Endothelial cell of umbilical vein (primary cell): ENCODE results near the gene KCND1. TPM values are rescaled to one million over a fixed set of nuclear protein-coding genes. Genes with fewer than 3 reads are reported as not detected.

Source experiments
- BruUV-seq: library from RNA; stranded (reverse); fragments of 400-500 nt; replicated peaks from 2 replicates; lab custom pipeline; 2021; lab: Mats Ljungman, UMichigan
- CTCF ChIA-PET: fragments of 300-600, 350-600 bp; sonication (Branson Sonifier 250); formaldehyde crosslinking; loops from one replicate; lab custom pipeline; 2021; ENCODE audit warnings: antibody characterized with exemption, inconsistent platforms; lab: Charles Lee
- POLR2A ChIA-PET: fragments of 300-600, 350-600 bp; sonication (Branson Sonifier 250); formaldehyde crosslinking; loops from one replicate; lab custom pipeline; 2021; ENCODE audit warnings: antibody characterized with exemption, inconsistent platforms; lab: Charles Lee
- DNase-seq: peaks from one replicate; pipeline ENCODE4 v3.0.0-alpha.2; 2011; ENCODE audit warnings: low read depth, low spot score
- FAIRE-seq: peaks from 2 replicates; lab custom pipeline; 2011; peaks lifted over from hg19 to GRCh38; lab: Jason Lieb, UNC
- H2AFZ ChIP-seq: 2 replicates; pipeline ENCODE4 v1.6.0; 2012; ENCODE audit warnings: low read depth, low read length, control low read depth, inconsistent platforms
- H3K27ac ChIP-seq: 2 replicates; pipeline ENCODE4 v1.5.1; 2011; ENCODE audit warnings: low read depth, mild to moderate bottlenecking, control low read depth, low read length, moderate library complexity; ENCODE audit not compliant: insufficient read depth
- H3K27me3 ChIP-seq, 2 experiments: 2 replicates each; pipeline versions ENCODE4 v1.6.0 to v1.6.1; 2011; ENCODE audit warnings: low read length in 2 of 2, mixed read lengths in 1 of 2; ENCODE audit not compliant: control insufficient read depth in 2 of 2, insufficient read depth in 2 of 2
- H3K36me3 ChIP-seq, 2 experiments: 2 replicates in 1 of 2; 3 replicates in 1 of 2; pipeline ENCODE4 v1.5.1; 2011; ENCODE audit warnings: low read length in 2 of 2, mild to moderate bottlenecking in 1 of 2, moderate library complexity in 1 of 2; ENCODE audit not compliant: control insufficient read depth in 2 of 2, insufficient read depth in 2 of 2; ENCODE audit errors: extremely low read depth in 1 of 2
- H3K4me1 ChIP-seq: 3 replicates; pipeline ENCODE4 v1.5.1; 2011; ENCODE audit warnings: mild to moderate bottlenecking, low read length; ENCODE audit not compliant: control insufficient read depth, insufficient read depth; ENCODE audit errors: extremely low read depth
- H3K4me2 ChIP-seq: 2 replicates; pipeline ENCODE4 v1.6.1; 2011; ENCODE audit warnings: low read length, control low read depth, mixed read lengths; ENCODE audit not compliant: insufficient read depth
- H3K4me3 ChIP-seq, 3 experiments: fragments of 200-600 bp in 1 of 3; sonication (generic), shearing (Covaris generic) in 1 of 3; replicated peaks in 1 of 3; 2 replicates each; pipeline ENCODE4 v1.5.1; 2011 to 2016; ENCODE audit warnings: control low read depth in 3 of 3, low read length in 3 of 3, mild to moderate bottlenecking in 2 of 3, inconsistent platforms in 1 of 3, low read depth in 1 of 3, moderate library complexity in 1 of 3; ENCODE audit not compliant: insufficient read depth in 1 of 3
- H3K79me2 ChIP-seq: 2 replicates; pipeline ENCODE4 v1.6.0; 2012; ENCODE audit warnings: low read length, inconsistent platforms; ENCODE audit not compliant: control insufficient read depth, insufficient read depth
- H3K9ac ChIP-seq: replicated peaks from 2 replicates; pipeline ENCODE3; 2011; ENCODE audit warnings: low read length, control low read depth; ENCODE audit not compliant: insufficient read depth; ENCODE audit errors: extremely low read depth
- H3K9me1 ChIP-seq: replicated peaks from 3 replicates; pipeline ENCODE4 v1.6.0; 2011; ENCODE audit warnings: mild to moderate bottlenecking, low read length; ENCODE audit not compliant: control insufficient read depth, insufficient read depth; ENCODE audit errors: extremely low read depth
- H3K9me3 ChIP-seq: replicated peaks from 2 replicates; pipeline ENCODE4 v1.5.1; 2012; ENCODE audit warnings: low read length, inconsistent platforms; ENCODE audit not compliant: control insufficient read depth, insufficient read depth
- H4K20me1 ChIP-seq: replicated peaks from 2 replicates; pipeline ENCODE3; 2011; ENCODE audit warnings: mild to moderate bottlenecking, low read length; ENCODE audit not compliant: control insufficient read depth, insufficient read depth; ENCODE audit errors: extremely low read depth
- EZH2 ChIP-seq: IDR thresholded peaks from 2 replicates; pipeline ENCODE4 v1.6.1; 2012; ENCODE audit warnings: borderline replicate concordance, low read depth, mild to moderate bottlenecking, moderate library complexity, low read length, inconsistent platforms; ENCODE audit not compliant: severe bottlenecking
- FOS ChIP-seq: IDR thresholded peaks from 2 replicates; pipeline ENCODE4 v1.6.1; 2011; ENCODE audit warnings: mild to moderate bottlenecking, low read length, moderate library complexity, borderline replicate concordance; ENCODE audit not compliant: insufficient read depth
- GATA2 ChIP-seq: IDR thresholded peaks from 2 replicates; pipeline ENCODE4 v1.7.0; 2011; ENCODE audit warnings: low read depth, mild to moderate bottlenecking, moderate library complexity, mixed read lengths, low read length; ENCODE audit not compliant: insufficient read length, insufficient read depth
- JUN ChIP-seq: IDR thresholded peaks from 2 replicates; pipeline ENCODE4 v1.6.1; 2011; ENCODE audit warnings: borderline replicate concordance, low read depth; ENCODE audit not compliant: insufficient read length, insufficient read depth
- POLR2A ChIP-seq: IDR thresholded peaks from 2 replicates; pipeline ENCODE4 v1.6.1; 2012; ENCODE audit warnings: low read depth, mild to moderate bottlenecking, control low read depth, low read length
- dilution Hi-C: fragments of 300-500 bp; cut with MboI; formaldehyde crosslinking; loops from one replicate; pipeline ENCODE4 v1.15.0; 2019; ENCODE audit warnings: low sequenced_read_pairs; ENCODE audit not compliant: extremely low pct_ligation_motif_present
- intact Hi-C: fragments of 100-400 bp; cut with micrococcal nuclease; formaldehyde crosslinking; loops from one replicate; pipeline ENCODE4 v1.10.0; 2022
- polyA plus RNA-seq, 4 experiments: library from polyadenylated mRNA; depleted of rRNA in 3 of 4; stranded (reverse) in 3 of 4; unstranded in 1 of 4; fragments of >200 nt; gene quantifications; 2 replicates each; pipeline versions ENCODE4 v1.2.1 to v1.2.3, GENCODE V29; 2011 to 2012; ENCODE audit warnings: missing spikeins in 1 of 4
- total RNA-seq: library from RNA; stranded (reverse); gene quantifications from 2 replicates; pipeline ENCODE4 v1.2.3, GENCODE V29; 2021
- TF ChIP-seq, protein P1 (sequence below): IDR thresholded peaks from 2 replicates; pipeline ENCODE4 v1.6.1; 2011; ENCODE audit not compliant: insufficient read depth, insufficient read length
- TF ChIP-seq, protein P2 (sequence below), 2 donors: IDR thresholded peaks; 1 replicate in 1 of 2; 2 replicates in 1 of 2; pipeline ENCODE4 v1.5.1; 2011; ENCODE audit warnings: low read length in 2 of 2, mild to moderate bottlenecking in 2 of 2, moderate library complexity in 2 of 2, control low read depth in 1 of 2, inconsistent platforms in 1 of 2, low read depth in 1 of 2; ENCODE audit not compliant: insufficient read depth in 1 of 2; ENCODE audit errors: extremely low read depth in 1 of 2

The KCND1 gene
- total and polyA plus RNA-seq, 2 donors (not counting 3 experiments of a cell fraction or from before 2014, with no cell fraction given), result 0.54 to 1.3 TPM

DNA sequence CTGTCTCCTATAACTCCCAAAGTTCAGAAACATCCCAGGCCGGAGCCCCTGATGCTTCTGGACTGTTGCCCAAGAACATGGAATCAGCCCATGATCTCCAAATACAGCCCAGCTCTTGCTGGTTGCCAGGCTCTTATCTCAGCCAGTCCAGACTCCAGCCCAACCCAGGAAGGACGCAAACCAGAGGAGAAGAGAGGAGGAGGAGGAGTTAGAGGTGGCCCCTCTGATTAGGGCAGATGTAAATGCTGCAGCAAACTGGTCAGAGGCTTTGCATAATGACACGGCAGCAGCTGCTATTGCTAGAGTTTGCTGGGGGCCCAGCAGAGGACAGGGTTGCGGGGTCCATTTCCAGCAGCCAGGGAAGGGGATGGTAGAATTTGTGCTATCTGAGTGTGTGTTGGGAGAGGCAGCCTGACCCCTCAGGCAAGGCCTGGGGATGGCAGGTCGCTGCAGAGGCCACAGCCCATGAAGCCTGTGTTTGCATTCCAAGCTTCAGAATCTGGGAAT, 10.0 kb downstream of the KCND1 start:
- TF ChIP-seq POLR2A (no peak), FOS (no peak), EZH2 (no peak), GATA2 (no peak), JUN (no peak)
- TF ChIP-seq, protein P1, sequence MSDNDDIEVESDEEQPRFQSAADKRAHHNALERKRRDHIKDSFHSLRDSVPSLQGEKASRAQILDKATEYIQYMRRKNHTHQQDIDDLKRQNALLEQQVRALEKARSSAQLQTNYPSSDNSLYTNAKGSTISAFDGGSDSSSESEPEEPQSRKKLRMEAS, result no peak
- TF ChIP-seq, protein P2, sequence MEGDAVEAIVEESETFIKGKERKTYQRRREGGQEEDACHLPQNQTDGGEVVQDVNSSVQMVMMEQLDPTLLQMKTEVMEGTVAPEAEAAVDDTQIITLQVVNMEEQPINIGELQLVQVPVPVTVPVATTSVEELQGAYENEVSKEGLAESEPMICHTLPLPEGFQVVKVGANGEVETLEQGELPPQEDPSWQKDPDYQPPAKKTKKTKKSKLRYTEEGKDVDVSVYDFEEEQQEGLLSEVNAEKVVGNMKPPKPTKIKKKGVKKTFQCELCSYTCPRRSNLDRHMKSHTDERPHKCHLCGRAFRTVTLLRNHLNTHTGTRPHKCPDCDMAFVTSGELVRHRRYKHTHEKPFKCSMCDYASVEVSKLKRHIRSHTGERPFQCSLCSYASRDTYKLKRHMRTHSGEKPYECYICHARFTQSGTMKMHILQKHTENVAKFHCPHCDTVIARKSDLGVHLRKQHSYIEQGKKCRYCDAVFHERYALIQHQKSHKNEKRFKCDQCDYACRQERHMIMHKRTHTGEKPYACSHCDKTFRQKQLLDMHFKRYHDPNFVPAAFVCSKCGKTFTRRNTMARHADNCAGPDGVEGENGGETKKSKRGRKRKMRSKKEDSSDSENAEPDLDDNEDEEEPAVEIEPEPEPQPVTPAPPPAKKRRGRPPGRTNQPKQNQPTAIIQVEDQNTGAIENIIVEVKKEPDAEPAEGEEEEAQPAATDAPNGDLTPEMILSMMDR (IDR thresholded peaks at IDR 0.05; ENCODE audit: extremely low read depth in 1 of 2, insufficient read depth in 1 of 2, low read depth in 1 of 2, low read length in 2 of 2), result no peak
- peaks cover 4% of the 10 kb centered on the region for H3K79me2 ChIP-seq
- H3K9ac ChIP-seq, result no peak overlapping the region
- peaks cover 9% of the 10 kb centered on the region for H3K4me1 ChIP-seq
- no peak overlapping the region for H3K4me2 ChIP-seq
- H2AFZ ChIP-seq, result no peak overlapping the region
- H4K20me1 ChIP-seq, result no peaks in the 10 kb centered on the region
- no peaks in the 10 kb centered on the region for H3K27me3 ChIP-seq
- H3K9me3 ChIP-seq, result no peaks in the 10 kb centered on the region
- BruUV-seq, result no TSS peak
- ChIA-PET POLR2A (no interaction called here), CTCF (interaction anchor here (1.1 kb wide), 1 partner anchor 10 kb away, joined by 6 read pairs; the partner anchor contains the start of gene KCND1)
- DNase-seq (peak; percentile 24), FAIRE-seq (no peak)
- intact Hi-C loops, result no loop called here
- H3K36me3 ChIP-seq, result no peaks in the 10 kb centered on the region
- H3K4me3 ChIP-seq, result no peak overlapping the region
- H3K27ac ChIP-seq, result no peak overlapping the region
- dilution Hi-C loops, result no loop called here
- no peaks in the 10 kb centered on the region for H3K9me1 ChIP-seq
